ENCODE measurements around the gene MYB. TPM values are rescaled to one million over a fixed set of nuclear protein-coding genes. Genes with fewer than 3 reads are reported as not detected.

Gene MYB
- total RNA-seq, 2 experiments from 2014 or later = 50.9 to 53.6 TPM

DNA sequence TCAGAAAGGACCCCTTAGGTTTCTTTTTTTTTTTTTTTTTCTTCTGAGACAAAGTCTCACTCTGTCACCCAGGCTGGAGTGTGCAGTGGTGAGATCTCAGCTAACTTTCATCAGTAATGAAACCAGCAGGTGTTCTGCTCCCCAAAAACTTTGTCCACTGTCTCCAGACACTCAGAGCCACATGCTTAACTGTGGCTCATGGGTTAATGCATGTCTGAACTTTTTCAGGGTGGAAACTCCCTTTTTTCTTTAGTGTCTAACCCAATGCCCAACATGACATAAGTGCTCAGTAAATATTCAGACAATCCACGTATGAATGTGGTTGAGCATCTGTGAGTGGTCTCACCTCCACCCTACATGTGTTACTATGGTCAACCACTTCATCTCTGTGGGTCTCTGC is 45.4 kb downstream of the MYB start:
- TF ChIP-seq, protein P1, sequence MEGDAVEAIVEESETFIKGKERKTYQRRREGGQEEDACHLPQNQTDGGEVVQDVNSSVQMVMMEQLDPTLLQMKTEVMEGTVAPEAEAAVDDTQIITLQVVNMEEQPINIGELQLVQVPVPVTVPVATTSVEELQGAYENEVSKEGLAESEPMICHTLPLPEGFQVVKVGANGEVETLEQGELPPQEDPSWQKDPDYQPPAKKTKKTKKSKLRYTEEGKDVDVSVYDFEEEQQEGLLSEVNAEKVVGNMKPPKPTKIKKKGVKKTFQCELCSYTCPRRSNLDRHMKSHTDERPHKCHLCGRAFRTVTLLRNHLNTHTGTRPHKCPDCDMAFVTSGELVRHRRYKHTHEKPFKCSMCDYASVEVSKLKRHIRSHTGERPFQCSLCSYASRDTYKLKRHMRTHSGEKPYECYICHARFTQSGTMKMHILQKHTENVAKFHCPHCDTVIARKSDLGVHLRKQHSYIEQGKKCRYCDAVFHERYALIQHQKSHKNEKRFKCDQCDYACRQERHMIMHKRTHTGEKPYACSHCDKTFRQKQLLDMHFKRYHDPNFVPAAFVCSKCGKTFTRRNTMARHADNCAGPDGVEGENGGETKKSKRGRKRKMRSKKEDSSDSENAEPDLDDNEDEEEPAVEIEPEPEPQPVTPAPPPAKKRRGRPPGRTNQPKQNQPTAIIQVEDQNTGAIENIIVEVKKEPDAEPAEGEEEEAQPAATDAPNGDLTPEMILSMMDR (IDR thresholded peaks at IDR 0.05) = no peak
- no peak for DNase-seq
- POLR2A ChIA-PET = interaction anchor here (0.6 kb wide), 1 partner anchor 94 kb away, joined by 4 read pairs; no protein-coding TSS in a partner anchor
- H3K9me3 Mint-ChIP-seq = no peaks in the 10 kb centered on the region
- ATAC-seq = peak; percentile 29
- H3K27me3 Mint-ChIP-seq = no peaks in the 10 kb centered on the region
- H3K4me3 Mint-ChIP-seq = no peak overlapping the region
- intact Hi-C loops (cut with micrococcal nuclease) = no loop called here
- peaks cover 9% of the 10 kb centered on the region for H3K36me3 Mint-ChIP-seq (ENCODE audit: low read depth)
- peaks cover 26% of the 10 kb centered on the region for H3K4me1 Mint-ChIP-seq (ENCODE audit: low read depth)
- CTCF ChIA-PET = no interaction called here
- H3K27ac Mint-ChIP-seq = no peak overlapping the region

GRCh38 chr6:135227349-135227748 is 46.2 kb downstream of the MYB start:
- TF ChIP-seq, protein P1 (IDR thresholded peaks at IDR 0.05) = no peak
- no peak for ATAC-seq
- Mint-ChIP-seq H3K27me3 (no peaks in the 10 kb centered on the region), H3K4me1 (ENCODE audit: low read depth) (peaks cover 29% of the 10 kb centered on the region), H3K27ac (no peak overlapping the region), H3K9me3 (no peaks in the 10 kb centered on the region), H3K36me3 (ENCODE audit: low read depth) (peaks cover 6% of the 10 kb centered on the region), H3K4me3 (no peak overlapping the region)
- intact Hi-C loops (cut with micrococcal nuclease) = no loop called here
- POLR2A ChIA-PET = interaction anchor here (0.6 to 1.1 kb wide), 2 partner anchors 299 to 605 kb away, joined by 3 read pairs; no protein-coding TSS in a partner anchor
- DNase-seq = no peak
- CTCF ChIA-PET = no interaction called here

DNA sequence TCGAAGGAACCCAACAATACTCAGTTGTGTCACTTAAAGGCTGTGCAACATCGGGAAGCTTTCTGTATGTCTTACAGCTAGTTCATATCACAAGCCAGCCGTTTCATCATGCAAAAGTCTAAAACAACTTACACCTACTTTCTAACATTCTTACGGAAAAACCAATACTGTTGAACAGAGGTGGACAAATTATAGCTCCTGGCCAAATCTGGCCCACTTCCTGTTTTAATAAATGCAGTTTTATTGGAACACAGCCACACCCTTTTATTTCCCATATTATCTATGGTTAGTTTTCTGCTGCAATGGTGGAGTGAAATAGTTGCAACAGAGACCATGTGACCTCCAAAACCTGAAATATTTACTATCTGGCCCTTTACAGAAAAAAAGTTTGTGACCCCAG is 46.6 kb downstream of the MYB start:
- Mint-ChIP-seq H3K4me3 (no peak overlapping the region), H3K27me3 (no peaks in the 10 kb centered on the region), H3K4me1 (ENCODE audit: low read depth) (peaks cover 29% of the 10 kb centered on the region), H3K36me3 (ENCODE audit: low read depth) (peaks cover 3% of the 10 kb centered on the region), H3K27ac (no peak overlapping the region), H3K9me3 (no peaks in the 10 kb centered on the region)
- CTCF ChIA-PET = no interaction called here
- TF ChIP-seq, protein P1 (IDR thresholded peaks at IDR 0.05) = no peak
- no peak for DNase-seq
- no peak for ATAC-seq
- POLR2A ChIA-PET = interaction anchor here (0.6 to 1.1 kb wide), 2 partner anchors 298 to 605 kb away, joined by 3 read pairs; no protein-coding TSS in a partner anchor
- intact Hi-C loops (cut with micrococcal nuclease) = no loop called here

DNA sequence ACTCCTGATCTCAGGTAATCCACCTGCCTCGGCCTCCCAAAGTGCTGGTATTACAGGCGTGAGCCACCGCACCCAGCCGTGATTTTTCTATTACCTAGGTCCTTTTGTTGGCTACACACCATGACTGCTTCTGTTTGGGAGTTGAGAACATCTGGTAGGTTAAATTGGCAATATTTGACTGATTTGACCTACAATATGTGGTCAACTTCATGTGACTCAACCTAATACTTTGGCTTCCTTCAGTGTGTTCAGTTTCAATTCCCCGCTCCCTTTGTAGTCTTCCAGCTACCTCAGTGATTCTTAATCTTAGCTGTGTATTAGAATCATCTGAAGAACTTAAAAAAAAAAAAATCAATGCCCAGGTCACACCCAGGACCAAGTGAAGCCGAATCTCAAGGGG is 47.4 kb downstream of the MYB start:
- Mint-ChIP-seq H3K4me1 (ENCODE audit: low read depth) (peaks cover 26% of the 10 kb centered on the region), H3K27me3 (no peaks in the 10 kb centered on the region), H3K27ac (no peak overlapping the region), H3K36me3 (ENCODE audit: low read depth) (no peaks in the 10 kb centered on the region), H3K4me3 (no peak overlapping the region), H3K9me3 (no peaks in the 10 kb centered on the region)
- ChIA-PET POLR2A (no interaction called here), CTCF (interaction anchor here (0.6 kb wide), 1 partner anchor 180 kb away, joined by 4 read pairs; no protein-coding TSS in a partner anchor)
- intact Hi-C loops (cut with micrococcal nuclease) = no loop called here
- TF ChIP-seq, protein P1 (IDR thresholded peaks at IDR 0.05) = no peak
- DNase-seq (no peak), ATAC-seq (no peak)

DNA sequence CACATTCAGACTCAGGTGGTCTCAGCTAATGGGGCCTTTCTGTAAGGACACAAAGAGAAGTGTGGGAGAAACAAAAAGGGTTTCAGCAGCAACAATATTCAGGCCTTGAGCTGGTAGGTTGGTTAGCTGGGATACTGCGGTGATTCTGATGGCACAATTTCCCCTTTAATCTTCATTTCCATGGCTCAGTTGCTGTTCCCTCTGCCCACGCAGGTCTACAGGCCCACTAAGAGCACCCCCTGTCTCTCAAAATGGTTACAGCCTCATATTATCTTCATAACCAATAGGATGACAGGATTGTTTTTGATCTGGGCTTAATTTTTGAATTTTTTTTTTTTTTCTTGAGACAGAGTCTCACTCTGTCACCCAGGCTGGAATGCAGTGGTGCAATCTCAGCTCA is 48.9 kb downstream of the MYB start:
- no peak for ATAC-seq
- DNase-seq = no peak
- no peaks in the 10 kb centered on the region for H3K36me3 Mint-ChIP-seq (ENCODE audit: low read depth)
- H3K27ac Mint-ChIP-seq = no peak overlapping the region
- ChIA-PET POLR2A (interaction anchor here (0.9 to 1.0 kb wide), 2 partner anchors 14 to 191 kb away, joined by 3 read pairs; no protein-coding TSS in a partner anchor), CTCF (interaction anchor here (0.5 to 1.2 kb wide), 2 partner anchors 112 to 290 kb away, joined by 3 to 4 read pairs; no protein-coding TSS in a partner anchor)
- TF ChIP-seq, protein P1 (IDR thresholded peaks at IDR 0.05) = no peak
- H3K4me1 Mint-ChIP-seq (ENCODE audit: low read depth) = peaks cover 26% of the 10 kb centered on the region
- H3K9me3 Mint-ChIP-seq = no peaks in the 10 kb centered on the region
- intact Hi-C loops (cut with micrococcal nuclease) = loop anchor here (10.0 kb wide), 1 partner anchor 195 kb away; no protein-coding TSS in a partner anchor
- no peak overlapping the region for H3K4me3 Mint-ChIP-seq
- H3K27me3 Mint-ChIP-seq = no peaks in the 10 kb centered on the region

Data from activated CD8-positive, alpha-beta T cell treated with anti-CD3 and anti-CD28 coated beads for 36 hours (primary cell).